ENCODE measurements around the gene STXBP4. TPM values are rescaled to one million over a fixed set of nuclear protein-coding genes. Genes with fewer than 3 reads are reported as not detected.
A peak's percentile ranks its signal among the peaks of the same experiment; 100 is the strongest.

The STXBP4 gene
- total and polyA plus RNA-seq, 8 donors, result 0.68 to 65.3 (median 6.0) TPM

DNA sequence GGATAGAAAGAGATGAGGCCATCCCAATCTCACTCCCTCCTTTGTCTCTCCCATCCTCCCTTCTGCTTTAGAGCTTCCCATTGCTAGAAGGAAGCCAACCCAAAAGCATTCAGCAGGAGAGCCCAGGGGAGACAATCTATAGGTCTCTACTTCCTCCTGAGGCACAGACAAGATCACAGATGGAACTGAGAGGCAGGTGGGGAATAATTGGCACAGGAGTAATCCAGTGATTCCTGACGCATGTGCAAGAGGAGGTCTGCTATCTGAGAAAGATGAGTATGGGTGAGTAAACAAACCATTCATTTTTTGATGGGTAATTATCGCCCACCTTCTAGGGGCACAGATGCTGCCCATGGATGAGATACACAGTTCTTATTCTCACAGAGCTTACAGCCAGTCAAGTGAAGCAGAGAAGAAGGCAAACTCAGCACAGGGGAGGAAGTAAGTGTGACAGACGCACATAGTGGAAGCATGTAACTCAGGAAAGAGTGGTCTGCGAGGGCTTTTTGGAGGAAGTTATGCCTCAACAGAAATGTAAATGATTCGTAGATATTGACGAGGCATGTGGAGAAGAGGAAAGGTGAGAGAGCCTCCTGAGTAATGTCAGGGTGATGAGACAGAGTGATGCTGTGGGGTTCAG is 207.3 kb downstream of the STXBP4 start:
- H3K4me3 ChIP-seq, result no peak overlapping the region
- no peaks in the 10 kb centered on the region for H3K36me3 ChIP-seq
- TF ChIP-seq POLR2AphosphoS5 (IDR thresholded peaks at IDR 0.05) (no peak), POLR2A (IDR thresholded peaks at IDR 0.05) (no peak), EP300 (IDR thresholded peaks at IDR 0.05) (no peak)
- TF ChIP-seq, protein P1, sequence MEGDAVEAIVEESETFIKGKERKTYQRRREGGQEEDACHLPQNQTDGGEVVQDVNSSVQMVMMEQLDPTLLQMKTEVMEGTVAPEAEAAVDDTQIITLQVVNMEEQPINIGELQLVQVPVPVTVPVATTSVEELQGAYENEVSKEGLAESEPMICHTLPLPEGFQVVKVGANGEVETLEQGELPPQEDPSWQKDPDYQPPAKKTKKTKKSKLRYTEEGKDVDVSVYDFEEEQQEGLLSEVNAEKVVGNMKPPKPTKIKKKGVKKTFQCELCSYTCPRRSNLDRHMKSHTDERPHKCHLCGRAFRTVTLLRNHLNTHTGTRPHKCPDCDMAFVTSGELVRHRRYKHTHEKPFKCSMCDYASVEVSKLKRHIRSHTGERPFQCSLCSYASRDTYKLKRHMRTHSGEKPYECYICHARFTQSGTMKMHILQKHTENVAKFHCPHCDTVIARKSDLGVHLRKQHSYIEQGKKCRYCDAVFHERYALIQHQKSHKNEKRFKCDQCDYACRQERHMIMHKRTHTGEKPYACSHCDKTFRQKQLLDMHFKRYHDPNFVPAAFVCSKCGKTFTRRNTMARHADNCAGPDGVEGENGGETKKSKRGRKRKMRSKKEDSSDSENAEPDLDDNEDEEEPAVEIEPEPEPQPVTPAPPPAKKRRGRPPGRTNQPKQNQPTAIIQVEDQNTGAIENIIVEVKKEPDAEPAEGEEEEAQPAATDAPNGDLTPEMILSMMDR (IDR thresholded peaks at IDR 0.05), result no peak
- no peaks in the 10 kb centered on the region for H3K4me1 ChIP-seq
- intact Hi-C loops (cut with DNase I; ENCODE audit: low total_unique reads), result no loop called here
- H3K9me3 ChIP-seq, result peaks cover 0 to 10% (median 4%) of the 10 kb centered on the region in 4 donors
- H3K27ac ChIP-seq, result no peak overlapping the region
- WGBS, 5 donors, result 78 to 87% (median 82%) methylated on average over 6 of the region's 6 CpGs
- no peaks in the 10 kb centered on the region for H3K27me3 ChIP-seq
- DNase-seq, result no peak

- no peak for TF ChIP-seq POLR2A (IDR thresholded peaks at IDR 0.05)
- no peak for TF ChIP-seq POLR2AphosphoS5 (IDR thresholded peaks at IDR 0.05)
- TF ChIP-seq EP300 (IDR thresholded peaks at IDR 0.05), result no peak
- TF ChIP-seq, protein P1 (IDR thresholded peaks at IDR 0.05), result no peak
- intact Hi-C loops (cut with DNase I; ENCODE audit: low total_unique reads), result no loop called here
- Histone ChIP-seq H3K27me3 (no peaks in the 10 kb centered on the region), H3K9me3 (peaks cover 0 to 10% (median 4%) of the 10 kb centered on the region in 4 donors), H3K36me3 (no peaks in the 10 kb centered on the region), H3K4me3 (no peak overlapping the region), H3K27ac (no peak overlapping the region), H3K4me1 (no peaks in the 10 kb centered on the region)
- DNase-seq, result no peak
- WGBS, 5 donors, result 61 to 71% (median 68%) methylated on average over 3 of the region's 3 CpGs
Observed at GRCh38 chr17:55177159-55177854, 208.7 kb downstream of the STXBP4 start.

DNA sequence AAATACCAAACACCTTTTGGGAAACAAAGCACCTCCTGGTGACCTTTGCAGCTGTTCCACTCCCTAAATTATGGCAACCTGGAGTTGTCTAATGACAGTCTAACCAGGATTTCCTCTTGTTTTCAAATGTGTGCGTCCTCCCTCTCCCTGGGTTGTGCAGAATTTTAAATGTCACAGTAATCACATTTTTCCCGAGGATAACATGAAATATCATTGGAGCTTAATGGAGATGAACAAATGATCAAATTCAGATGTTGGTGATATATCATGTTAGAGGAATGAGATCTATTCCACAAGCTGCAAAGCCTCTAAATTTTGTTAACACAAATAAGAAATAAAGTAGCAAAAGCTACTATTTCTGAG is 209.3 kb downstream of the STXBP4 start:
- Histone ChIP-seq H3K27me3 (no peaks in the 10 kb centered on the region), H3K4me3 (no peak overlapping the region), H3K9me3 (peaks cover 0 to 10% (median 4%) of the 10 kb centered on the region in 4 donors), H3K4me1 (no peaks in the 10 kb centered on the region), H3K36me3 (no peaks in the 10 kb centered on the region), H3K27ac (no peak overlapping the region)
- TF ChIP-seq POLR2A (IDR thresholded peaks at IDR 0.05), result no peak
- TF ChIP-seq, protein P1 (IDR thresholded peaks at IDR 0.05), result no peak
- TF ChIP-seq EP300 (IDR thresholded peaks at IDR 0.05), result no peak
- no peak for TF ChIP-seq POLR2AphosphoS5 (IDR thresholded peaks at IDR 0.05)
- intact Hi-C loops (cut with DNase I; ENCODE audit: low total_unique reads), result no loop called here
- DNase-seq, result no peak
- 75 to 86% (median 85%) methylated on average over 2 of the region's 2 CpGs for WGBS, 5 donors

DNA sequence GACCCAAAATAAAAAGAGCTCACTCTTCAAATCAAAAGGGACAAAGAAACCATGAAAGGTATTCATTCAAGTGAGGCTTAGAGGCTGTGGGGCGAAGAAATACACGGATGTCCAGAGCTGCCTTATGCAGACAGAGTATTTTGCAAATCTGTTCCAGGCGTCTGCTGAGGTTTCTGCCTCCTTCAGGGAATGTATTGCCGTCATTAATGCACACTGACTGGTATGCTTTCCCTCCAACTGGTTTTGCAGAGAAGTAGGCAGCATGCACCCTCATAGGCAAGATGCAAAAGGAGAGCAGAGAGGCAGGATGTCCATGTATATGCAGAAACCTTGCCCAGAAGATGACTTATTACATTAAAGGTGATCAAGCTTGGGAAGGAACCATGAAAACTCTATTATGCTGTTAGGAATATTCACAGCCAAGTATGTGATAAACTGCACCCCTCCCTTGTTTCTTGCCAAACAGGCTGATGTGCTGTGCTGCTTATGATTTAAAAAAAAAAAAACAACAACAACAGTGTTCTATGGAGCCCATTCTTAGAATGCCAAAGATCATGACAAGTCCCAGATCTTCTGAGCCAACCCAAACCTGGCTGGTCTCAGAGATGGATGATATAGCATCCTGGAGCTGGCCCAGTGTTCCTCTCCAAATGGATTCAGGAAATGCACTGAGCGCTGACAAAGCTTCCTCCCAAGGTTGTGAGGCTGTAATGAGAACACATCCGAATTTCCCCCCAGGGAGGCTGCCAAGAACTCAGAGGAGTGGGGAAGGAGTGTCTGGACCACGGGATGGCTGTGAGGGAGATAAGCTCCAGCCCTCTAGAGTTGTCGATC is 218.6 kb downstream of the STXBP4 start:
- Histone ChIP-seq H3K27me3 (no peaks in the 10 kb centered on the region), H3K9me3 (no peaks in the 10 kb centered on the region), H3K36me3 (no peaks in the 10 kb centered on the region), H3K4me3 (no peak overlapping the region), H3K4me1 (no peaks in the 10 kb centered on the region), H3K27ac (no peak overlapping the region)
- no peak for TF ChIP-seq POLR2A (IDR thresholded peaks at IDR 0.05)
- no peak for TF ChIP-seq EP300 (IDR thresholded peaks at IDR 0.05)
- no peak for TF ChIP-seq POLR2AphosphoS5 (IDR thresholded peaks at IDR 0.05)
- TF ChIP-seq, protein P1 (IDR thresholded peaks at IDR 0.05), result no peak
- intact Hi-C loops (cut with DNase I; ENCODE audit: low total_unique reads), result no loop called here
- 55 to 73% (median 71%) methylated on average over 8 of the region's 8 CpGs for WGBS, 5 donors
- DNase-seq, result peak in 1 of 2 donors; percentile 51
